HG03135 (cell line): Measurements from ENCODE around the gene ABHD17C.

Experiments
- ATAC-seq: cut with Tn5 transposase; IDR thresholded peaks from one replicate; pipeline ENCODE4 v1.9.1; 2021; ENCODE audit warnings: mild to moderate bottlenecking, moderate library complexity; ENCODE audit not compliant: unreplicated experiment

Gene ABHD17C

GRCh38 chr15:80727596-80727995 lies 32.5 kb downstream of the ABHD17C start:
- ATAC-seq, result no peak

- ATAC-seq, result no peak
These were observed 35.3 kb downstream of the ABHD17C start for GRCh38 chr15:80730387-80730786.

GRCh38 chr15:80730926-80731325 lies 35.8 kb downstream of the ABHD17C start:
- no peak for ATAC-seq

- ATAC-seq, result no peak
These were observed 37.1 kb downstream of the ABHD17C start for GRCh38 chr15:80732167-80732566.

GRCh38 chr15:80732818-80733217 lies 37.7 kb downstream of the ABHD17C start:
- ATAC-seq, result no peak

- ATAC-seq, result no peak
These were observed 38.4 kb downstream of the ABHD17C start for GRCh38 chr15:80733460-80733859.

GRCh38 chr15:80735344-80735743 lies 40.2 kb downstream of the ABHD17C start:
- ATAC-seq, result no peak

GRCh38 chr15:80736560-80736959 lies 41.5 kb downstream of the ABHD17C start:
- ATAC-seq, result no peak

GRCh38 chr15:80739919-80740318 lies 44.8 kb downstream of the ABHD17C start:
- ATAC-seq, result no peak

GRCh38 chr15:80742081-80742480 lies 47.0 kb downstream of the ABHD17C start:
- no peak for ATAC-seq

- no peak for ATAC-seq
These were observed 48.2 kb downstream of the ABHD17C start for GRCh38 chr15:80743189-80743833.

- ATAC-seq, result no peak
These were observed 49.3 kb downstream of the ABHD17C start for GRCh38 chr15:80744415-80744814.

GRCh38 chr15:80744826-80745225 lies 49.7 kb downstream of the ABHD17C start:
- ATAC-seq, result no peak

GRCh38 chr15:80745888-80746287 lies 50.8 kb downstream of the ABHD17C start:
- ATAC-seq, result no peak

- no peak for ATAC-seq
These were observed 52.4 kb downstream of the ABHD17C start for GRCh38 chr15:80747317-80748053.

- no peak for ATAC-seq
These were observed 54.5 kb downstream of the ABHD17C start for GRCh38 chr15:80749589-80749988.

GRCh38 chr15:80750575-80750974 lies 55.5 kb downstream of the ABHD17C start:
- no peak for ATAC-seq

GRCh38 chr15:80752204-80752603 lies 57.1 kb downstream of the ABHD17C start:
- no peak for ATAC-seq

- no peak for ATAC-seq
These were observed 58.1 kb downstream of the ABHD17C start for GRCh38 chr15:80753161-80753560.

- ATAC-seq, result no peak
These were observed 58.9 kb downstream of the ABHD17C start for GRCh38 chr15:80754014-80754413.

GRCh38 chr15:80755885-80756284 lies 60.8 kb downstream of the ABHD17C start:
- no peak for ATAC-seq

GRCh38 chr15:80758130-80758745 lies 63.1 kb downstream of the ABHD17C start:
- ATAC-seq, result no peak
